Measurements from ENCODE around the gene GIMD1.

- TF ChIP-seq CTCF (IDR thresholded peaks at IDR 0.05) (no peak), POLR2A (IDR thresholded peaks at IDR 0.05) (no peak)
Measured at GRCh38 chr4:106367072-106367471, 1.5 kb downstream of the GIMD1 start.
